Liver (tissue), 9 donors: ENCODE measurements around the gene TP63. TPM values are rescaled to one million over a fixed set of nuclear protein-coding genes. Genes with fewer than 3 reads are reported as not detected.

Source experiments
- DNase-seq: peaks from one replicate; pipeline ENCODE4 v3.0.0-alpha.2; 2017; ENCODE audit warnings: low spot score
- H3K27ac ChIP-seq, 2 donors: one replicate each; pipeline ENCODE4 v1.7.0; 2013; ENCODE audit warnings: inconsistent platforms in 2 of 2, low read length in 2 of 2, control low read depth in 1 of 2, low read depth in 1 of 2, mild to moderate bottlenecking in 1 of 2
- H3K27me3 ChIP-seq, 4 donors: one replicate each; pipeline versions ENCODE4 v1.6.1 to v1.7.0; 2013; ENCODE audit warnings: low read length in 3 of 4, inconsistent platforms in 1 of 4, mild to moderate bottlenecking in 1 of 4, moderate library complexity in 1 of 4; ENCODE audit not compliant: control insufficient read depth in 4 of 4, insufficient read depth in 4 of 4
- H3K36me3 ChIP-seq, 4 donors: one replicate each; pipeline versions ENCODE4 v1.6.1 to v1.7.0; 2013; ENCODE audit warnings: low read length in 3 of 4, mild to moderate bottlenecking in 3 of 4, low read depth in 1 of 4, moderate library complexity in 1 of 4; ENCODE audit not compliant: control insufficient read depth in 4 of 4, insufficient read depth in 3 of 4
- H3K4me1 ChIP-seq, 4 donors: one replicate each; pipeline versions ENCODE4 v1.6.1 to v1.7.0; 2013; ENCODE audit warnings: low read length in 3 of 4, mild to moderate bottlenecking in 3 of 4, moderate library complexity in 1 of 4; ENCODE audit not compliant: control insufficient read depth in 4 of 4, insufficient read depth in 4 of 4
- H3K4me3 ChIP-seq, 3 donors: one replicate each; pipeline versions ENCODE4 v1.6.1 to v1.7.0; 2013; ENCODE audit warnings: low read length in 3 of 3, control low read depth in 1 of 3, low read depth in 1 of 3, mild to moderate bottlenecking in 1 of 3
- H3K9ac ChIP-seq, 2 donors: one replicate each; pipeline ENCODE4 v1.7.0; 2013; ENCODE audit warnings: low read length in 2 of 2, mild to moderate bottlenecking in 2 of 2, moderate library complexity in 2 of 2, control low read depth in 1 of 2, low read depth in 1 of 2
- H3K9me3 ChIP-seq, 4 donors: one replicate each; pipeline versions ENCODE4 v1.6.1 to v1.7.0; 2013; ENCODE audit warnings: low read length in 3 of 4; ENCODE audit not compliant: control insufficient read depth in 4 of 4
- EGR1 ChIP-seq, 2 donors: IDR thresholded peaks; 2 replicates each; pipeline ENCODE4 v1.6.1; 2016 to 2018; ENCODE audit warnings: antibody characterized with exemption in 2 of 2, low read depth in 2 of 2
- FOXA1 ChIP-seq: IDR thresholded peaks from 2 replicates; pipeline ENCODE4 v1.6.1; 2016; ENCODE audit warnings: antibody characterized with exemption
- GABPA ChIP-seq, 2 donors: IDR thresholded peaks in 1 of 2; conservative IDR thresholded peaks in 1 of 2; 2 replicates each; pipeline ENCODE4 v1.6.1; 2016; ENCODE audit warnings: antibody characterized with exemption in 2 of 2, mild to moderate bottlenecking in 1 of 2, moderate library complexity in 1 of 2
- HNF4A ChIP-seq, 2 donors: conservative IDR thresholded peaks; 2 replicates each; pipeline ENCODE4 v1.6.1; 2016; ENCODE audit warnings: antibody characterized with exemption in 2 of 2, mild to moderate bottlenecking in 2 of 2
- JUND ChIP-seq, 2 donors: IDR thresholded peaks; 2 replicates each; pipeline ENCODE4 v1.6.1; 2016; ENCODE audit warnings: antibody characterized with exemption in 2 of 2
- NR2F2 ChIP-seq: IDR thresholded peaks from 2 replicates; pipeline ENCODE4 v1.6.1; 2016; ENCODE audit warnings: antibody characterized with exemption
- RXRA ChIP-seq, 2 donors: IDR thresholded peaks; 2 replicates each; pipeline ENCODE4 v1.6.1; 2017 to 2018; ENCODE audit warnings: antibody characterized with exemption in 2 of 2, mild to moderate bottlenecking in 1 of 2
- TAF1 ChIP-seq: conservative IDR thresholded peaks from 2 replicates; pipeline ENCODE4 v1.6.1; 2016; ENCODE audit warnings: antibody characterized with exemption, mild to moderate bottlenecking
- YY1 ChIP-seq: IDR thresholded peaks from 2 replicates; pipeline ENCODE4 v1.6.1; 2016; ENCODE audit warnings: antibody characterized with exemption, mild to moderate bottlenecking
- WGBS: extraction: QIAGEN DNeasy Blood & Tissue Kit; methylation state at CpG from one replicate; pipeline ENCODE4 v1.1.7; 2013; 5-methylcytosine and 5-hydroxymethylcytosine counted together
- polyA plus RNA-seq, 2 donors: library from polyadenylated mRNA; stranded (reverse) in 1 of 2; unstranded in 1 of 2; fragments of 200-250 nt in 1 of 2; fragments of >200 nt in 1 of 2; fragmentation: Nextera tagmentation in 1 of 2; extraction: Ambion mirVana in 1 of 2; gene quantifications; one replicate each; pipeline versions ENCODE4 v1.2.1 to v1.2.3, GENCODE V29; 2013 to 2015
- total RNA-seq, 2 donors: library from RNA; depleted of rRNA; stranded (reverse); fragments of >200 nt; gene quantifications; one replicate each; pipeline ENCODE4 v1.2.3, GENCODE V29; 2014
- TF ChIP-seq, protein P1 (sequence below): IDR thresholded peaks from 2 replicates; pipeline ENCODE4 v1.6.1; 2016; ENCODE audit warnings: antibody characterized with exemption
- TF ChIP-seq, protein P2 (sequence below): IDR thresholded peaks from 2 replicates; pipeline ENCODE4 v1.6.1; 2016; ENCODE audit warnings: antibody characterized with exemption
- donor health status: healthy.
- donor health status: healthy.
- donor health status: healthy.
- donor health status: healthy.
- donor health status: healthy.

TP63 gene
- total and polyA plus RNA-seq, 4 donors: under 0.01 to 0.08 (median 0.05) TPM; not detected in 1

DNA sequence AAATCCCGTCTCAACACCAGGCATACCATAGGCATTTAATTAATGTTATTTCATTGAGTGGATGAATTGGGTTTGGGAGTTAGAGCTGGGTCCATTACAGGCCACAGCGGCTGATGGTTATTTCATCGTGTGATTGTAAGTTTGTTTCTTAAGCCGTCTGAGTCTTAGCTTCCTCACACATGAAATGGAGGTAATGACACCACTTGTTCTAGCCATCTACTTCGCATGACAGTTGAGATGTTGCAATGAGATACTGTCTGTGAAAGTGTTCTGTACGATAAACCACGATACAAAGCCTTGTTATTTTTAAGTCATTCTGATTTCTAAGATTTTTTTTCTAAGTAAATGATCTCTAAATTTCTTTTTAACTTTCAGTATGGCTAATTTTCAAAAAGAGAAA, 8.6 kb upstream of the TP63 start:
- Histone ChIP-seq H3K27ac (no peak overlapping the region), H3K4me3 (no peak overlapping the region), H3K36me3 (no peaks in the 10 kb centered on the region), H3K9me3 (no peaks in the 10 kb centered on the region), H3K27me3 (no peaks in the 10 kb centered on the region), H3K4me1 (no peaks in the 10 kb centered on the region), H3K9ac (no peak overlapping the region)
- no peak for DNase-seq
- no peak for TF ChIP-seq NR2F2
- TF ChIP-seq YY1: no peak
- TF ChIP-seq, protein P1, sequence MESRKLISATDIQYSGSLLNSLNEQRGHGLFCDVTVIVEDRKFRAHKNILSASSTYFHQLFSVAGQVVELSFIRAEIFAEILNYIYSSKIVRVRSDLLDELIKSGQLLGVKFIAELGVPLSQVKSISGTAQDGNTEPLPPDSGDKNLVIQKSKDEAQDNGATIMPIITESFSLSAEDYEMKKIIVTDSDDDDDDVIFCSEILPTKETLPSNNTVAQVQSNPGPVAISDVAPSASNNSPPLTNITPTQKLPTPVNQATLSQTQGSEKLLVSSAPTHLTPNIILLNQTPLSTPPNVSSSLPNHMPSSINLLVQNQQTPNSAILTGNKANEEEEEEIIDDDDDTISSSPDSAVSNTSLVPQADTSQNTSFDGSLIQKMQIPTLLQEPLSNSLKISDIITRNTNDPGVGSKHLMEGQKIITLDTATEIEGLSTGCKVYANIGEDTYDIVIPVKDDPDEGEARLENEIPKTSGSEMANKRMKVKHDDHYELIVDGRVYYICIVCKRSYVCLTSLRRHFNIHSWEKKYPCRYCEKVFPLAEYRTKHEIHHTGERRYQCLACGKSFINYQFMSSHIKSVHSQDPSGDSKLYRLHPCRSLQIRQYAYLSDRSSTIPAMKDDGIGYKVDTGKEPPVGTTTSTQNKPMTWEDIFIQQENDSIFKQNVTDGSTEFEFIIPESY: no peak
- TF ChIP-seq GABPA (IDR thresholded peaks at IDR 0.05 in 1 of 2, conservative IDR thresholded peaks at IDR 0.05 in 1 of 2): no peak
- no peak for TF ChIP-seq JUND (IDR thresholded peaks at IDR 0.05)
- TF ChIP-seq TAF1: no peak
- WGBS: 87% methylated on average over 7 of the region's 7 CpGs

GRCh38 chr3:189624130-189624529, 7.1 kb upstream of the TP63 start:
- no peak for TF ChIP-seq JUND (IDR thresholded peaks at IDR 0.05)
- Histone ChIP-seq H3K9me3 (no peaks in the 10 kb centered on the region), H3K27me3 (no peaks in the 10 kb centered on the region), H3K27ac (no peak overlapping the region), H3K4me1 (no peaks in the 10 kb centered on the region), H3K36me3 (no peaks in the 10 kb centered on the region), H3K4me3 (no peak overlapping the region), H3K9ac (no peak overlapping the region)
- DNase-seq: no peak
- WGBS: 86% methylated on average over 1 of the region's 1 CpG

GRCh38 chr3:189625071-189625470, 6.1 kb upstream of the TP63 start:
- no peak overlapping the region for H3K9ac ChIP-seq
- WGBS: 86% methylated on average over 3 of the region's 3 CpGs

DNA sequence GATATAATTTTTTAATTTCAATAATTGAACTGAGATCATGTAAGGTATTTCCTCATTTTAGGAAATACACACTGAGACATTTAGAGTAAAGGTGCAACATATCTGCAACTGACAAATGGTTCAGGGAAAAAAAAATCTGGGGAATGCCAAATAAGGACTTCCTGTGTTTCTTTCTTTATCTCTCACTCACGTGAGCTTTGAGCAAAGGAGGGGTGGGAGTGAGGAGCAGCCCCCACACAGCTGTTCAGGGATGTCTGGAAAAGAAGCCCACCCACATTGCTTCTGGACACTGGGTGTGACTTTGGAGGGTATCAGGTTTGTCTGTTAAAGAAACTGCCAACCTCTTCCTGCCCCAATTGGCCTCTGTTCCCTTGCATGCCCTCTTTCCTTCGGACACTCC, 5.6 kb upstream of the TP63 start:
- Histone ChIP-seq H3K4me1 (peaks cover 2 to 11% (median 10%) of the 10 kb centered on the region in 4 donors), H3K27me3 (no peaks in the 10 kb centered on the region), H3K9ac (no peak overlapping the region), H3K4me3 (no peak overlapping the region), H3K27ac (no peak overlapping the region), H3K36me3 (no peaks in the 10 kb centered on the region), H3K9me3 (no peaks in the 10 kb centered on the region)
- WGBS: 26% methylated on average over 2 of the region's 2 CpGs
- TF ChIP-seq, protein P1: no peak
- DNase-seq: no peak

More at GRCh38 chr3:189625071-189625470, 6.1 kb upstream of the TP63 start:
- Histone ChIP-seq H3K27ac (no peak overlapping the region), H3K4me1 (peaks cover 2 to 7% (median 6%) of the 10 kb centered on the region in 4 donors), H3K36me3 (no peaks in the 10 kb centered on the region), H3K27me3 (no peaks in the 10 kb centered on the region), H3K9me3 (no peaks in the 10 kb centered on the region), H3K4me3 (no peak overlapping the region)
- TF ChIP-seq, protein P2, sequence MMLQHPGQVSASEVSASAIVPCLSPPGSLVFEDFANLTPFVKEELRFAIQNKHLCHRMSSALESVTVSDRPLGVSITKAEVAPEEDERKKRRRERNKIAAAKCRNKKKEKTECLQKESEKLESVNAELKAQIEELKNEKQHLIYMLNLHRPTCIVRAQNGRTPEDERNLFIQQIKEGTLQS: no peak
- TF ChIP-seq FOXA1: no peak
- TF ChIP-seq HNF4A (conservative IDR thresholded peaks at IDR 0.05): no peak
- TF ChIP-seq EGR1 (IDR thresholded peaks at IDR 0.05; ENCODE audit: low read depth in 2 of 2): no peak
- no peak for TF ChIP-seq YY1
- TF ChIP-seq RXRA (IDR thresholded peaks at IDR 0.05): no peak
- DNase-seq: no peak
